MCF 10A (cell line): Measurements from ENCODE around the gene SHISA9. TPM values are rescaled to one million over a fixed set of nuclear protein-coding genes. Genes with fewer than 3 reads are reported as not detected.

ENCODE experiments used
- BruUV-seq: library from RNA; stranded (reverse); fragments of 400-500 nt; replicated peaks from 2 replicates; lab custom pipeline; 2021; lab: Mats Ljungman, UMichigan
- CTCF ChIA-PET: fragments of 300-600 bp; sonication (Branson Sonifier 250); formaldehyde crosslinking; extraction: SDS; loops from one replicate; lab custom pipeline; 2021; ENCODE audit warnings: antibody characterized with exemption, inconsistent platforms; lab: Yijun Ruan, JAX
- POLR2A ChIA-PET: fragments of 300-600, 350-650 bp; sonication (Branson Sonifier 250); formaldehyde crosslinking; extraction: SDS; loops from one replicate; lab custom pipeline; 2020; ENCODE audit warnings: antibody characterized with exemption, inconsistent platforms; lab: Yijun Ruan, JAX
- DNase-seq: peaks from one replicate; pipeline ENCODE4 v3.0.0-alpha.2; 2018; ENCODE audit not compliant: unreplicated experiment
- H3K27ac Mint-ChIP-seq: one replicate; pipeline ENCODE4 v1.8.0; 2022; ENCODE audit warnings: mild to moderate bottlenecking, low read depth, mixed read lengths; ENCODE audit not compliant: unreplicated experiment
- H3K27me3 Mint-ChIP-seq: one replicate; pipeline ENCODE4 v1.8.0; 2022; ENCODE audit warnings: mixed read lengths; ENCODE audit not compliant: insufficient read depth, unreplicated experiment
- H3K36me3 Mint-ChIP-seq: one replicate; pipeline ENCODE4 v1.8.0; 2022; ENCODE audit warnings: mild to moderate bottlenecking, moderate library complexity, mixed read lengths; ENCODE audit not compliant: insufficient read depth, unreplicated experiment
- H3K4me1 Mint-ChIP-seq: one replicate; pipeline ENCODE4 v1.8.0; 2022; ENCODE audit warnings: mixed read lengths; ENCODE audit not compliant: insufficient read depth, unreplicated experiment
- H3K4me3 Mint-ChIP-seq: one replicate; pipeline ENCODE4 v1.8.0; 2022; ENCODE audit warnings: mild to moderate bottlenecking, moderate library complexity, mixed read lengths; ENCODE audit not compliant: unreplicated experiment
- H3K9me3 Mint-ChIP-seq: one replicate; pipeline ENCODE4 v1.8.0; 2022; ENCODE audit warnings: mixed read lengths; ENCODE audit not compliant: unreplicated experiment
- CTCF ChIP-seq: fragments of 200-600 bp; IDR thresholded peaks from one replicate; pipeline ENCODE4 v1.8.0; 2022; ENCODE audit warnings: antibody characterized with exemption, mild to moderate bottlenecking; ENCODE audit not compliant: unreplicated experiment
- intact Hi-C: fragments of 100-400 bp; cut with micrococcal nuclease; formaldehyde crosslinking; loops from 2 replicates; pipeline ENCODE4 v1.14.1; 2022
- total RNA-seq: library from RNA; stranded (reverse); gene quantifications from 2 replicates; pipeline ENCODE4 v1.2.3, GENCODE V29; 2022

Gene SHISA9
- total RNA-seq, 1 experiment from 2014 or later: 8.0 TPM

- intact Hi-C loops: no loop called here
- no peak for DNase-seq
- ChIA-PET CTCF (interaction anchor here (0.7 kb wide), 1 partner anchor 51 kb away, joined by 3 read pairs; the partner anchor contains the start of gene SHISA9), POLR2A (no interaction called here)
- Mint-ChIP-seq H3K4me3 (no peak overlapping the region), H3K36me3 (peaks cover 4% of the 10 kb centered on the region), H3K27ac (no peak overlapping the region), H3K4me1 (no peaks in the 10 kb centered on the region), H3K9me3 (peaks cover 8% of the 10 kb centered on the region), H3K27me3 (no peaks in the 10 kb centered on the region)
- BruUV-seq: no TSS peak
- TF ChIP-seq CTCF: no peak
Observed at GRCh38 chr16:12951976-12952375, 50.6 kb downstream of the SHISA9 start.

- intact Hi-C loops: no loop called here
- Mint-ChIP-seq H3K4me3 (no peak overlapping the region), H3K27me3 (no peaks in the 10 kb centered on the region), H3K9me3 (peaks cover 18% of the 10 kb centered on the region), H3K4me1 (no peaks in the 10 kb centered on the region), H3K36me3 (no peaks in the 10 kb centered on the region), H3K27ac (no peak overlapping the region)
- no TSS peak for BruUV-seq
- ChIA-PET POLR2A (no interaction called here), CTCF (no interaction called here)
- DNase-seq: no peak
- no peak for TF ChIP-seq CTCF
Observed at GRCh38 chr16:12958366-12958765, 57.0 kb downstream of the SHISA9 start.

GRCh38 chr16:12959072-12959471 is 57.7 kb downstream of the SHISA9 start:
- H3K4me1 Mint-ChIP-seq: no peaks in the 10 kb centered on the region
- TF ChIP-seq CTCF: no peak
- BruUV-seq: no TSS peak
- no peaks in the 10 kb centered on the region for H3K36me3 Mint-ChIP-seq
- intact Hi-C loops: no loop called here
- ChIA-PET POLR2A (no interaction called here), CTCF (interaction anchor here (0.6 to 0.7 kb wide), 2 partner anchors 21 to 967 kb away, joined by 5 to 6 read pairs; no protein-coding TSS in a partner anchor)
- no peak overlapping the region for H3K4me3 Mint-ChIP-seq
- H3K27ac Mint-ChIP-seq: no peak overlapping the region
- DNase-seq: no peak
- no peaks in the 10 kb centered on the region for H3K27me3 Mint-ChIP-seq
- H3K9me3 Mint-ChIP-seq: peaks cover 13% of the 10 kb centered on the region

- intact Hi-C loops: no loop called here
- ChIA-PET POLR2A (no interaction called here), CTCF (no interaction called here)
- no peaks in the 10 kb centered on the region for H3K27me3 Mint-ChIP-seq
- H3K36me3 Mint-ChIP-seq: no peaks in the 10 kb centered on the region
- H3K9me3 Mint-ChIP-seq: peaks cover 10% of the 10 kb centered on the region
- no peak for DNase-seq
- no peak overlapping the region for H3K27ac Mint-ChIP-seq
- H3K4me3 Mint-ChIP-seq: no peak overlapping the region
- peaks cover 6% of the 10 kb centered on the region for H3K4me1 Mint-ChIP-seq
- no TSS peak for BruUV-seq
- TF ChIP-seq CTCF: no peak
Observed at GRCh38 chr16:12961626-12962025, 60.2 kb downstream of the SHISA9 start.
